WTC11 (cell line): Measurements from ENCODE around the gene BCORL1. TPM values are rescaled to one million over a fixed set of nuclear protein-coding genes. Genes with fewer than 3 reads are reported as not detected.
A peak's percentile ranks its signal among the peaks of the same experiment; 100 is the strongest.

Experiments used
- AFF4 ChIP-seq: sonication (generic); formaldehyde crosslinking; IDR thresholded peaks from 2 replicates; pipeline ENCODE4 v1.8.1; 2023; ENCODE audit warnings: mild to moderate bottlenecking, missing genetic modification reagents, borderline replicate concordance
- ATF3 ChIP-seq: sonication (generic); formaldehyde crosslinking; conservative IDR thresholded peaks from 2 replicates; pipeline ENCODE4 v1.8.1; 2022; ENCODE audit warnings: mild to moderate bottlenecking, missing genetic modification reagents
- CDX4 ChIP-seq: fragments of 250-450 bp; sonication (Bioruptor Pico); IDR thresholded peaks from 2 replicates; pipeline ENCODE4 v1.9.0; 2021; ENCODE audit warnings: moderate library complexity, mild to moderate bottlenecking, inconsistent platforms, borderline replicate concordance
- CTCF ChIP-seq: fragments of 200-600 bp; IDR thresholded peaks from 2 replicates; pipeline ENCODE4 v1.8.0; 2022; ENCODE audit warnings: antibody characterized with exemption
- E2F1 ChIP-seq: sonication (generic); formaldehyde crosslinking; IDR thresholded peaks from 2 replicates; pipeline ENCODE4 v1.8.0; 2022; ENCODE audit warnings: mild to moderate bottlenecking, missing genetic modification reagents
- ESRRA ChIP-seq: sonication (generic); formaldehyde crosslinking; IDR thresholded peaks from 2 replicates; pipeline ENCODE4 v1.8.1; 2022; ENCODE audit warnings: mild to moderate bottlenecking, missing genetic modification reagents, borderline replicate concordance
- FOXK1 ChIP-seq: sonication (generic); formaldehyde crosslinking; IDR thresholded peaks from 2 replicates; pipeline ENCODE4 v1.8.0; 2022; ENCODE audit warnings: mild to moderate bottlenecking, moderate library complexity, missing genetic modification reagents
- FOXP4 ChIP-seq: sonication (generic); formaldehyde crosslinking; IDR thresholded peaks from 2 replicates; pipeline ENCODE4 v1.8.0; 2022; ENCODE audit warnings: mild to moderate bottlenecking, missing genetic modification reagents
- GRHL2 ChIP-seq: fragments of 250-450 bp; sonication (Bioruptor Pico); IDR thresholded peaks from 2 replicates; pipeline ENCODE4 v1.8.0; 2022; ENCODE audit warnings: mild to moderate bottlenecking, moderate library complexity; ENCODE audit not compliant: insufficient replicate concordance, severe bottlenecking
- KAT7 ChIP-seq: sonication (generic); formaldehyde crosslinking; IDR thresholded peaks from 2 replicates; pipeline ENCODE4 v1.8.1; 2023; ENCODE audit warnings: missing genetic modification reagents, mild to moderate bottlenecking, borderline replicate concordance
- MXD4 ChIP-seq: fragments of 250-450 bp; sonication (Bioruptor Pico); IDR thresholded peaks from 2 replicates; pipeline ENCODE4 v1.8.0; 2021; ENCODE audit warnings: mild to moderate bottlenecking, moderate library complexity, borderline replicate concordance
- MYBL2 ChIP-seq: sonication (generic); formaldehyde crosslinking; IDR thresholded peaks from 2 replicates; pipeline ENCODE4 v1.8.1; 2023; ENCODE audit warnings: mild to moderate bottlenecking, moderate library complexity, missing genetic modification reagents
- NR1H2 ChIP-seq: sonication (generic); formaldehyde crosslinking; IDR thresholded peaks from 2 replicates; pipeline ENCODE4 v1.9.0; 2021; ENCODE audit warnings: mild to moderate bottlenecking, moderate library complexity, missing genetic modification reagents
- PREB ChIP-seq: sonication (generic); formaldehyde crosslinking; IDR thresholded peaks from 2 replicates; pipeline ENCODE4 v1.8.1; 2022; ENCODE audit warnings: mild to moderate bottlenecking, missing genetic modification reagents, moderate library complexity, borderline replicate concordance
- SMAD3 ChIP-seq: sonication (generic); formaldehyde crosslinking; IDR thresholded peaks from 2 replicates; pipeline ENCODE4 v1.8.0; 2022; ENCODE audit warnings: missing genetic modification reagents, mild to moderate bottlenecking, borderline replicate concordance
- ZNF121 ChIP-seq: sonication (generic); formaldehyde crosslinking; IDR thresholded peaks from 2 replicates; pipeline ENCODE4 v1.8.0; 2023; ENCODE audit warnings: missing genetic modification reagents
- ZNF281 ChIP-seq: sonication (generic); formaldehyde crosslinking; IDR thresholded peaks from 2 replicates; pipeline ENCODE4 v1.8.0; 2023; ENCODE audit warnings: mild to moderate bottlenecking, missing genetic modification reagents
- ZNF416 ChIP-seq: fragments of 250-450 bp; sonication (Bioruptor Pico); IDR thresholded peaks from 2 replicates; pipeline ENCODE4 v1.9.0; 2021; ENCODE audit warnings: mild to moderate bottlenecking, inconsistent platforms
- ZNF423 ChIP-seq: fragments of 250-450 bp; sonication (Bioruptor Pico); IDR thresholded peaks from 2 replicates; pipeline ENCODE4 v2.1.2; 2022; ENCODE audit warnings: mild to moderate bottlenecking, moderate library complexity
- ZNF425 ChIP-seq: fragments of 250-450 bp; sonication (Bioruptor Pico); conservative IDR thresholded peaks from 2 replicates; pipeline ENCODE4 v1.9.0; 2021; ENCODE audit warnings: mild to moderate bottlenecking
- total RNA-seq: library from RNA; stranded (reverse); gene quantifications from 3 replicates; pipeline ENCODE4 v1.2.3, GENCODE V29; 2021

BCORL1 gene
- total RNA-seq, 1 experiment from 2014 or later, result 12.0 TPM

- TF ChIP-seq ATF3, result no peak
- TF ChIP-seq PREB (CRISPR knock-in tag), result no peak
- peak; percentile 81 for TF ChIP-seq CTCF
- no peak for TF ChIP-seq KAT7
- TF ChIP-seq MXD4, result no peak
- 0 out of 2 replicates have a peak, but pooled peaks have one; percentile 30 for TF ChIP-seq MYBL2
- TF ChIP-seq FOXP4 (CRISPR knock-in tag), result peak; percentile 73
- TF ChIP-seq NR1H2, result no peak
- no peak for TF ChIP-seq CDX4 (CRISPR knock-in tag)
- TF ChIP-seq GRHL2 (CRISPR knock-in tag), result no peak
- no peak for TF ChIP-seq ZNF425 (CRISPR knock-in tag)
- TF ChIP-seq ZNF416, result no peak
- TF ChIP-seq AFF4 (CRISPR knock-in tag), result no peak
- no peak for TF ChIP-seq ZNF121 (CRISPR knock-in tag)
- no peak for TF ChIP-seq SMAD3 (CRISPR knock-in tag)
- TF ChIP-seq ZNF281, result peak; percentile 72; the same call in 1 of the 2 replicates
- peak; percentile 75 for TF ChIP-seq ESRRA (CRISPR knock-in tag)
- 0 out of 2 replicates have a peak, but pooled peaks have one; percentile 60 for TF ChIP-seq E2F1
- TF ChIP-seq ZNF423 (CRISPR knock-in tag), result no peak
- TF ChIP-seq FOXK1 (CRISPR knock-in tag), result no peak
Measured at GRCh38 chrX:130060122-130061069, 78.0 kb downstream of the BCORL1 start (continued).
